NCI-H226 (cell line): ENCODE results near the gene RRAD.
"Not testable (repeated sequence)": the region's sequence is repeated elsewhere in the genome, so short reads cannot be mapped to it uniquely, and the experiment has no call there.

Experiments used
- DNase-seq: peaks from one replicate; pipeline ENCODE4 v3.0.0-alpha.2; 2015

RRAD gene

DNA sequence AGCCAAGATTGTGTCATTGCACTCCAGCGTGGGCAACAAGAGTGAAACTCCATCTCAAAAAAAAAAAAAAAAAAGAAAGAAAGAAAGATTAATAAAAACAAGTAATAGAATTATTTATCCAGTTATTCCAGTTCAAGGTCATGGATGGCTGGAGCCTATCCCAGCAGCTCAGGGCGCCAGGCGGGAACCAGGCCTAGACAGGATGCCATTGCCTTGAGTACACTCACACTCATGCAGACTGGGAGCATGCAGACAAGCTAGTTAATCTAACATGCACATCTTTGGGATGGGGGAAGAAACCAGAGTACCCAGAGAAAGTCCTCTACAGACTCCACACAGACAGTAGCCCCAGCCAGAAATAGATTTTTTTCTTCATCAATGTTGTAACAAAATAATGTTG is 27.1 kb downstream of the RRAD start:
- DNase-seq, result peak; percentile 41

DNA sequence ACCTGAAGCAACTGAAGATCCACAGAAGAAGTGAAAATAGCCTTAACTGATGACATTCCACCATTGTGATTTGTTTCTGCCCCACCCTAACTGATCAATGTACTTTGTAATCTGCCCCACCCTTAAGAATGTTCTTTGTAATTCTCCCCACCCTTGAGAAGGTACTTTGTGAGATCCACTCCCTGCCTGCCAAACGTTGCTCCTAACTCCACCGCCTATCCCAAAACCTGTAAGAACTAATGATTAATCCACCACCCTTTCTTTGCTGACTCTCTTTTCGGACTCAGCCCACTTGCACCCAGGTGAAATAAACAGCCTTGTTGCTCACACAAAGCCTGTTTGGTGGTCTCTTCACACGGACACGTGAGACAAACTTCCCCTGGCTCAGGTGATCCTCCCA is 28.7 kb downstream of the RRAD start:
- DNase-seq, result not testable (repeated sequence)

DNA sequence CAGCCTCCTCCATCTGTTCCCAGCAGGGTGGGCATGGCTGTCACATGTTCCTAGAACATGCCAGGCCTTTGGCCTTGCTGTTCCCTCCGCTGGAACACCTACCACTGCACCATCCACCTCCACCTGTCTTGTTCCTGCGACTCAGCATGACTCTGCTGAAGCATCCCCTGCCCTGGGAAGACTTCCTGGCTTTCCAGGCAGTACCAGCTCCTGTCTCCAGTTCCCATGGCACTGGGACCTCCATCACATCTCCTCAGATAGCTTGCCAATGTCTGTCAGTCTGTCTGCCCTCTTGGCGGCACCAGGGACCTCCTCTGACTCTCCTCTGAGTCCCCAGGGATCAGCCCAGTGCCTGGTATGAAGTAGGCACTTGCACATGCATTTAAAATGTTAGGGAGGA is 29.3 kb downstream of the RRAD start:
- DNase-seq, result no peak

DNA sequence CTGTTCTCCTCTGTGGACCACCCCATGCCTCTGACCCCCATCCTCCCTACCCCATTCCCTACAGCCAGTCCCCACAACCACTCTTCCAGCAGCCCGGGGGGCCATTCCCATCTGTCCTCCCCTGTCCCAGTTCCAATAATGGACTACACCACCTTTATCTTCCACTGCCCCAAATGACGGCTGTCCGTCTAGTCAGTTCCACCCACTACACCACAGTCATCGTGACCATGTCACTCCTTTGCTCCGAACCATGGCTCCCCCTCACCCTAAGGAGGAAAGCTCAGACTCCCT is 29.7 kb downstream of the RRAD start:
- DNase-seq, result no peak

DNA sequence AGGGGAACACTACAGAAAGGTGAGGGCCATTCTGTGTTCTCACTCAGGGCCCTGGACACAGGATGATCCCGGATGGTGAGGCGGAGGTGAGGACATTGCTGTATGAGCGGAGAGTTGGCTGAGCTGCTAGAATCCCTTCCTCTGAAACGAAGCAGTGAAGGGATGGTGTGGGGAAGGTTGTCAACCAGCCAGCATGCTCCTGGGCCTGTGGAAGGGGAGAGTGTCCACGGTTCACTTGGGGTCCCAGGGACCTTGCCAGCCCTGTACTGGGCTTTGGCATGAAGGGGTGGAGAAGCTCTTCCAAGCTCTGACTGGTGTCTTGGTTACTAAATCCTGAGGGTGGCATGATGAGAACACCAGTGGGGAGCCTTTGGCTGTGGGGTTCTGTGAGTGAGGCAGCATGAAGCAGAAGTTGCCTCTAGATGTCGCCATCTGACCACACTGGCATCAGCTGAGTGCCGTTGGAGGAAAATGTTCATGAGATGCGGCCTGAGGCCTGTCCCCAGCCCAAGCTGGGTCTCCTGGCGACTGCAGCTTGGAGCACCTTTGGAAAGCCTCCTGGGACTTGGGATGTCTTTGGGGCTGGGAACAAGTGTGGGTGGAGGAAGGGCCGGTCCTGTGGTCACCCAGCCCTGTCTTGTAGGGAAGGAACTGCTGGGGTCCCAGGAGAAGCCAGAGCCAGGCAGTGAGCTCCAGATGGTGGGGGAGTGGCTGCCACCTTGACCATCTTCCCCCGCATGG is 30.2 kb downstream of the RRAD start:
- peak; percentile 50 for DNase-seq

DNA sequence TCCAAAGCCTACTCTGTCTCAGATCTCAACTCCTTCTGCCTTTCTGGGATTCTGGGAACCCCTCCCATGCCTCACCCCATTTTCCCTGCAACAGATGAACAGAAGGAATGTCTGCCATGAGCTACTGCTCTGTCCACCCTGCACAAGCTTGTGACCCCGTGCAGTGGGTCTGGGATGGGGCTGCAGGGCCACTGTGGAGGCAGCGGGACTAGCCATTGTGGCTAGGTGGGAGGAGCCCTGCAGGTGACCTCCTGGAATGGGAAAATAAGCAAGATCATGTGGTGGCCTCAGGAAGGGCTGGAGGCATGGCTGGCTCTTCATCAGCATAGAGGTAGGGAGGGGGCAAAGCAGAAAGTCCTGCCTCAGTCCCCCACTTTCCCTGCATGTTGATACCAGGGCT is 31.3 kb downstream of the RRAD start:
- DNase-seq, result no peak

DNA sequence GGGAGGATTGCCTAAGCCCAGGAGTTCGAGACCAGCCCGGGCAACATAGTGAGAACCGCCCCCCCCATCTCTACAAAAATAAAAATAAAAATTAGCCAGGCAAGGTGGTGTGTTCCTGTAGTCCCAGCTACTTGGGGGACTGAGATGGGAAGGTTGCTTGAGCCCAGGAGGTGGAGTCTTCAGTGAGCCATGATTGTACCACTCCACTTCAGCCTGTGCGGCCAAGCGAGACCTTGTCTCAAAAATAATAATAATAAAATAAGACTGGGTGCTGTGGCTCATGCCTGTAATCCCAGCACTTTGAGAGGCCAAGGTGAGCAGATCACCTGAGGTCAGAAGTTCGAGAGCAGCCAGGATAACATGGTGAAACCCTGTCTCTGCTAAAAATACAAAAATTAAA is 33.5 kb downstream of the RRAD start:
- no peak for DNase-seq

DNA sequence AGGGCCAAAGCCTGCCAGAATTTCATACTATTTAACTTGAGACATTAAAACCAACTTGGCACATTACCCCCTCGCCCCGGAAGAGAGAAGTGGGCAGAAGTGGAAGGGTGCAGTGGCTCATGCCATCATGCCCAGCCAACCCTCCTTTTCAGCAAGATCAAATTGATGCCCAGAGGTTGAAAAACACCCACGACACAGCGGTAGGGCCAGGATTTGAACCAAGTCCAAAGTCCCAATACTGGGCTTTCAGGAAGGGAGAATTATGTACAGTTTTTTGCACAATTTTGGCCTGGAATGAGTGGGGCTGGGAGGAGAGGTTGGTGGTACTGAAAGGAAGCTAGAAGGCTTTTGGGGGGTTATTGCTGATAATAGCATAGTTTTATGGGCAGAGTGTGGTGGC is 34.0 kb downstream of the RRAD start:
- no peak for DNase-seq

DNA sequence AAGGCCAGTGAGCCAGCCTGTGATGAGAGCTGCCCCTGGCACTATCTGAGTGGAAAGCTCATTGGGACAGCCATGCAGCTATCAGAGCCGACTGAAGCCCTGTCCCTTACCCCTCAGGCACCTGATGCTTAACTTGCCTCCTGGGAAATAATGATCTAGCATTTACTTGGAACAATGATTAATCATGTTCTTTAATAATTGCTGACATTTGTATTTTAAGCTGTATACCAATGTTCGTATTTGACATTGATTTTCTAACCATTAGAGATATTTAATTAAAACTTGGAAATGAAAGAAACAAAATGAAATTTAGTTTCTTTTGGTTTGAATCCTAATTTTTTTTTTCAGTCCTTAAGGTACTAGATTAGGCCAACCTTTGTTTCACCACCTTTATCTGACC is 34.5 kb downstream of the RRAD start:
- DNase-seq, result no peak

DNA sequence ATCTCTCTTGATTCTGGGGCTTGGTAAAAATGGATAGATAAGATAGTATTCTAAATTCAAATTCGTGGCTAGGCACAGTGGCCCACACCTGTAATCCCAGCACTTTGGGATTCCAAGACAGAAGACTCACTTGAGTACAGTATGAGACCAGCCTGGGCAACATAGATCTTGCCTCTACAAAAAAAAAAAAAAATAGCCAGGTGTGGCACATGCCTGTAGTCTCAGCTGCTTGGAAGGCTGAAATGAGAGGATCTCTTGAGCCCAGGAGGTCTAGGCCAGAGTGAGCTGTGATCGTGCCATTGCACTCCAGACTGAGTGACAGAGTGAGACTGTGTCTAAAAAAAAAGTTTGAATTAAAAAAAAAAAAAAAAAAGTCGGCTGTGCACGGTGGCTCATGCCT is 35.7 kb downstream of the RRAD start:
- DNase-seq, result no peak

DNA sequence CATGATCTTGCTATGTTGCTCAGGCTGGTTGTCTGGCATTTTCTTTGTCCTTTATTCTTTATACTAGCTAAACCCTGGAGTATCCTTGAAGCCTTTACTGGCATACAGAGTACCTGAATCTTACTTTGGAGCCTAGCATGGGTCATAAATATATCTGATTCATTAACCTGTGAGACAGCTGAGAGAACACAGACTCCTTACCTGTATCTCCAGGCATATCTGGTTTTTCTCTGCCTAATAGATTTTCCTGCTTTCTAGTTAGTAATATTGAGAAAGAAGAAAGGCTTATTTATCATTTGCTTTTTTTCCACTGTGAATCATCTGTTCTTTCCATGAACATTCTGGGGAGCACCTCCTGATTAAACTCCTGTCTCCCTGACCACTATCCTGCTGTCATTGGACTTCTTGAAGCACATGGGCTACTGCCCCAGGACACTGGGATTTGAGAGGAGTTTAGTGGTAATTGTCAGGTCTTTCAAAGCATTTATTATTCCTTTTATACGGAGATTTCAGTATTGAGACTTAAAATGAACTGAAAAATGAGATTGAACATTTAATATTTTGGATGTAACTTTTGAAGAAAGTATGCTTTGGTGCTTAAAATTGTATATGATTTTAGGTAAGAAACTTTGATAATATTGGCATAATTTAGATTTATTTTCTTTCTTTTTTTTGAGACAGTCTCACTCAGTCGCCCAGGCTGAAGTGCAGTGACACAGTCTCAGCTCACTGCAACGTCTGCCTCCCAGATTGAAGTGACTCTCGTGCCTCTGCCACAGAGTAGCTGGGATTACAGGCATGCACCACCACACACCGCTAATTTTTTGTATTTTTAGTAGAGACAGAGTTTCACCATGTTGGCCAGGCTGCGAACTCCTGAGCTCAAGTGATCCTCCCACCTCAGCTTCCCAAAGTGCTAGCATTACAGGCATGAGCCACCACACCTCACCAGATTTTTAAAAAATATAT is 36.4 kb downstream of the RRAD start:
- DNase-seq, result no peak

DNA sequence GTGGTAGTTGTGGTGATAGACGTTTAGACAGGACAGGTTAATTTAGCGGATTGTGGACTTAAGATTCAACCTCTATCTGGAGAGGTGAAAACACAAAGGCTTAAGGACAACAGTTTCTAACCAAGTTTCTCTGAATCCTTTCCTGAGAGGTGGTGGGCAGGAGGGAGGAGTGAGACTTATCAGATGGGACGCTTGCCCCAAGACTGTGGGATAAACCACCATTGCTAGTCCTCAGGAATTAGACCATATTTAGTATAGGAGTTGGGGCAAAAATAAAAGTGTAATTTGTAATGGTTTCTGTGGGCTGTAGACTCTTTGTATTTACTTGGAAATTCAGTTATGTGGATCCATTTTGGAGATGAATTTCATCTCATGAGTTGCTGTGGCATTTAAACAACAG is 38.4 kb downstream of the RRAD start:
- DNase-seq, result no peak

DNA sequence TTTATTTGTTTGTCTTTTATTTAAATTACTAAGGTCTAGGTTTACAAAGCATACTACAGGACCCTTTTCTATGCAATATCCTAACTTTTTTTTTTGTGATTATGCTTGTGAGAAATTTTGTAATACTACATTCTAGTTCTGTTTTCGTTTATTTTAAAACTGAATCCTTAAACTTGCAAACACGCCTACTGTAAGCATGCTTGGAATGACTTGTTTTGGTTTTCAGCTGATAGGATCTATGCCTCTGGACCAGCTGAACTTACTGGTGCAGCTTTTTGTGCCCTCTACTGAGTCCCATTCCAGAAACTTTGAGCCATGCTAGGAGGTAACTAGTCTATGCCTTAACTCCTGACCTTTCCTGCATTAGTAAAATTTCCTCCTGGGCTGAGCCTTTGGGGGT is 39.0 kb downstream of the RRAD start:
- DNase-seq, result no peak

DNA sequence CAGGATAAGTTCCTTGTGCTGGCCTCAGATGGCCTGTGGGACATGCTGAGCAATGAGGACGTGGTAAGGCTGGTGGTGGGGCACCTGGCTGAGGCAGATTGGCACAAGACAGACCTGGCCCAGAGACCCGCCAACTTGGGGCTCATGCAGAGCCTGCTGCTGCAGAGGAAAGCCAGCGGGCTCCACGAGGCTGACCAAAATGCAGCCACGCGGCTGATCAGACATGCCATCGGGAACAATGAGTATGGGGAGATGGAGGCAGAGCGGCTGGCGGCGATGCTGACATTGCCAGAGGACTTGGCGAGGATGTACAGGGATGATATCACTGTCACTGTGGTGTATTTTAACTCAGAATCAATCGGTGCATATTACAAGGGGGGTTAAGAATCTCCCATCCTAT is 39.8 kb downstream of the RRAD start:
- no peak for DNase-seq

DNA sequence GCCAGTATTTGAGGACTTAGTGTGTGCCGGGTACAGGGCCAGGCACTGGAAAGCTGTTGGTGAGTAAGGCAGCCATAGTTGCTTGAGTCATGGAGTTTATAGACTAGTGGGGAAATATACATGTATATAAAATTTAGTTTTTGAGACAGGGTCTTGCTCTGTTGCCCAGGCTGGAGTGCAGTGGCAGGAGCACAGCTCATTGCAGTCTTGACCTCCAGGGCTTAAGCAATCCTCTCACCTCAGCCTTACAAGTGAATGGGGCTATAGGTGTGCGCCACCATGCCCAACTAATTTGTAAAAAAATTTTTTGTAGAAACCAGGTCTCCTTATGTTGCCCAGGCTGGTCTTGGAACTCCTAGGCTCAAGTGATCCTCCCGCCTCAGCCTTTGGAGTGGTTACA is 42.6 kb downstream of the RRAD start:
- DNase-seq, result no peak

DNA sequence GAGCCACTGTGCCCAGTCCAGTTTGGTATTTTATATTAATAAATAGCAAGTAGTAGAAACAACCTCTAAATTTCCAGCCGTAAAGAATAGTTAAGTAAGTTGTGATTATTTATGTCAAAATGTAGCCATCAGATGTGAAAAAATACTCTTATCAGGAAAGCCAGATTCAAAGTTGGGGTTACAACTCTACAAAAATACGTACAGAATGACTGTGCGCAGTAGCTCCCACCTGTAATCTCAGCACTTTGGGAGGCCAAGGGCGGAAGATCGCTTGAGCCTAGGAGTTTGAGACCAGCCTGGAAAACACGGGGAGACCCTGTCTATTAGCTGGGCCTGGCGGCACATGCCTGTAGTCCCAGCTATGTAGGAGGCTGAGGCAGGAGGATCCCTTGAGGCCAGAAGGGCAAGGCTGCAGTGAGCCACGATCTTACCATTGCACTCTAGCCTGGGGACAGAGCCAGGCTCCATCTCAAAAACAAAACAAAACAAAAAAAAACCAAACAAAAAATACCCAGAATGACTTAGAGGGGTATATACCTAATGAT is 43.3 kb downstream of the RRAD start:
- no peak for DNase-seq

DNA sequence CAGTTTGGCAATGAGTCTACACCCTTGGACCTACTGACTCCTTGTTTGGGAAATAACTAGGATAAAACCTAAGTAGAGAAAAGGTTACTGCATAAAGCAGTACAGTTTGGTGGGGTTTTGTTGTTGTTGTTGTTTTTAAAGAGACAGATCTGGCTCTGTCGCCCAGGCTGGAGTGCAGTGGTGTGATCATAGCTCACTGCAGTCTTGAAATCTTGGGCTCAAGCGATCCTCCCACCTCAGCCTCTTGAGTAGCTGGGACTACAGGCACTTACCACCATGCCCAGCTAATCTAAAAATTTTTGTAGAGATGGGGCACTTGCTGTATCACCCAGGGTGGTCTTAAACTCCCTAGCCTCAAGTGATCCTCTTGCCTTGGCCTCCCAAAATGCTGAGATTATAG is 43.8 kb downstream of the RRAD start:
- DNase-seq, result no peak

DNA sequence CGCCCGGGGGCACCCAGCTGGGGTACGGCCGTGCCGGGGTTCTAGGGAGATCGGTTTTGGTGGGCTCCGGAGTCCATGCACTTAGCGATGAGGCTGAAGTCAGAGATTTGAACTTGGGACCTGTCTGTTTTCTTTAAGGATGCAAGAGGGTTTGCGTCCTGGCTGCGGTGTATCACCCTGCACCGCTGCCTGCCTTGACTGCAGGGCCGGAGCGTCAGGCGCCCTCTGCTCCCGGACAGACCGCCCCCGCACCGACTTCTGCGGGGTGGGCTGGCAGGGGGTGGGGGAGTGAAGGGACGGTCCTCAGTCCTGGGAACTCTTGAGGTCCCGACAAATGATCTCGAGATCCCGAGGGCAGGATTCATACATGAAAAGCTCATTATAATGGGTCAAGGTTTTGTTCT is 44.3 kb downstream of the RRAD start:
- DNase-seq, result no peak

DNA sequence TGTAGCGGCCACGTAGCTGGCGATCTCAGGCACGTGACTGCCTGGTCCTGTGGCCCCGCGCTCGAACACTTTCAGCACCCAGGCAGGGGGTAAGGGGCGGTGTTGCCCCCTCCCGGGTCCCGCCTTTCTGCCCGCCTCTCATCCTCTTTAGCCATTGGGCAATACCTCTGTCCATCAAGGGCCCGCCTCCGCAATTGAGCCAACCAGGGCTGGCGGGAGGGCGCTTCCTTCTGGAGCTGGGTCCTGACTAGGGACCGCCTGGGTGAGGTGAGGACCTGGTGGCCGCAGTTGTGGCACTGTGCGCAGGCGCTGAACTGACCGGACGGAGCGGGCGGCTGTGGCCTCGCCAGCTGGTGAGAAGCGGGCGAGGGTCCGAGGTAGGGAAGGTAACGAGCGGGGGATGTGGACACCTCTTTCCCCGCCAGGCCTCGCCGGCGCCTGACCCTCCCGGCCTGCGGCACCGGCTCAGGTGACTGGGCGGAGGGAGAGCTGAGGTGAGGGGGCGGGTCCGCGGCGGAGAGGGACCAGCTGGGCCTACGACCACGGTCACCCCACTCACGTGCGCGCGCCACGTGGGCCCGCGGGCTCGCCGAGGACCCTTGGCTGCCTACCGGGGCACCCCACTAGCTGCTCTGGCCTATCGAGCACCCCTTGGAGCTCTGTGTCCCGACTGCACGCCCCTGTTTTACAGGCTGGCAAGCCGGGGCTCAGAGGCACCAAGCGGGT is 44.9 kb downstream of the RRAD start, which contains the start of gene PDP2:
Gene PDP2, plus strand, starts transcription at position 228 of the 726 bp plus-strand sequence. CDS start 3,770 bp downstream, outside the sequence.
- peak; percentile 88 for DNase-seq

DNA sequence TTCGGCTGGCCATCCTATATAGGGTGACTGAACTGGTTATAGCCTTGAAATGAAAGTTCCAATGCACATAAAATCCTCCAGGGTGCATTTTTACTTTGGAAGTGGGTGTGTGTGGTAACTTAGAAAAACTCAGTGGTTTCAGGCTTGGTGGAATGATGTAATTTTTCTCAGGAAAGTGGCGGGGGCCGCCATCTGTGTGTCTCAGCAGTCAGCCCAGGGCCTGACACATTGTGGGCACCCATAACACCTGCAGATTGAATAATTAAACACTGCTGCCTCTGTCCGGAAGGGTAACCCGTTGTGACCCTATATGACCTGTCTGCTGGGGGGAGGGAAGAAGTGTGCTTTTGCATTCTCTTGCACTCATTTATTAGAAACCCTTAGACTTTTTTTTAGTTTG is 47.3 kb downstream of the RRAD start:
- no peak for DNase-seq

DNA sequence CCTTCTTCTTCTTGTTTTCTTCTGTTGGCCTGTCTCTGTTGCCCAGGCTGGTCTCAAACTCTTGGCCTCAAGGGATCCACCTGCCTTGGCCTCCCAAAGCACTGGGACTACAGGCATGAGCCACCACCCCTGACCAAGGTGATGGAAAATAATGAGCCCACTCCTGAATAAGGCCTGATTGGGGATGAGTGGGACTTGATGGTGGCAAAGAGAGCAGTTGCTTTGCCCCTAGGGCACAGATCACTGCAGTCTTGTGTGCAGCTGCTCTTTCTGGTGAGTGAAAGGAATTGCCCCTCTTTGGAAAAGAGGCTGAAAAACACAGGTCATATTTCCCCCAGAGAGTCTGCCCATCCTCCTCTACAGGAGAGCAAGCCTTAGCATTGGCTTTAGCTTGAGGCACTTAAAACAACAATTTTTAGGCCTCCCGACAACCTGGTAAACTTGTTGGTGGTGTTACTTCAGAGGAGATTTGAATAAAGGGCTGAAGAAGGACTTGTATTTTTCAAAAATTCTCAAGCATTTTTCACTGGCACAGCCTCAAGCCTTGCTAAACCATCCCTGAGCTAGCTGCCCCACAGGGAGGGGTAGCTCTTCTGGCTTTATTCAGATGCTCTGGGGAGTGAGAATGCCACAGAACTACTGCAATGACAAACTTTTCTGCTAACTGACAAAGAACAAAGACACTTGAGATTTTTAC is 51.1 kb downstream of the RRAD start:
- DNase-seq, result peak; percentile 85

DNA sequence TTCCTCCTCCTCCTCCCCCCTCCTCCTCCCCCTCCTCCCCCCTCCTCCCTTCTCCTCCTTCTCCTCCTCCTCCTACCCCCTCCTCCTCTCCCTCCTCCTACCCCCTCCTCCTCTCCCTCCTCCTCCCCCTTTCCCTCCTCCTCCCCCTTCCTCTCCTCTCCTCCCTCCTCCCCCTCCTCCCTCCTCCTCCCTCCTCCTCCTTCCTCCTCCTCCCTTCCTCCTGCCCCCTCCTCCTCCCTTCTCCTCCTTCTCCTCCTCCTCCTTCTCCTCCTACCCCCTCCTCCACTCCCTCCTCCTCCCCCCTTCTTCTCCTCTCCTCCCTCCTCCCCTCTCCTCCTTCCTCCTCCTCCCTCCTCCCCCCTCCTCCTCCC is 51.7 kb downstream of the RRAD start:
- DNase-seq, result peak; percentile 29
